Measurements from ENCODE around the gene CPT1B.

CPT1B gene

GRCh38 chr22:50584106-50585096 lies 6.2 kb upstream of the CPT1B start:
- no peak for DNase-seq

- no peak for DNase-seq
These were observed 5.2 kb upstream of the CPT1B start for GRCh38 chr22:50583294-50583861.

- peak; percentile 93 to 99 for DNase-seq
These were observed 4.5 kb upstream of the CPT1B start, which contains the start of gene CHKB for GRCh38 chr22:50582493-50583293. Gene CHKB, minus strand, starts transcription at chr22:50582849. Its CDS starts 68 bp downstream, at chr22:50582781.

GRCh38 chr22:50581950-50582492 lies 3.8 kb upstream of the CPT1B start:
- peak in 1 of 2 experiments; percentile 30 for DNase-seq

- no peak for DNase-seq
These were observed 3.1 kb upstream of the CPT1B start for GRCh38 chr22:50581031-50581949.

GRCh38 chr22:50579752-50580151 lies 1.5 kb upstream of the CPT1B start:
- no peak for DNase-seq

- DNase-seq: no peak
These were observed 616 bp upstream of the CPT1B start for GRCh38 chr22:50578776-50579310.

- no peak for DNase-seq
These were observed 585 bp downstream of the CPT1B start for GRCh38 chr22:50577697-50577986.

GRCh38 chr22:50576806-50577696 lies 1.2 kb downstream of the CPT1B start:
- DNase-seq: no peak

- DNase-seq: peak in 1 of 2 experiments; percentile 42
These were observed 2.2 kb downstream of the CPT1B start for GRCh38 chr22:50576070-50576469.

GRCh38 chr22:50575426-50575941 lies 2.7 kb downstream of the CPT1B start:
- DNase-seq: no peak

GRCh38 chr22:50574383-50574755 lies 3.9 kb downstream of the CPT1B start:
- no peak for DNase-seq

- no peak for DNase-seq
These were observed 4.5 kb downstream of the CPT1B start for GRCh38 chr22:50573491-50574382.

- DNase-seq: no peak
These were observed 5.3 kb downstream of the CPT1B start for GRCh38 chr22:50572965-50573364.

- no peak for DNase-seq
These were observed 6.7 kb downstream of the CPT1B start for GRCh38 chr22:50571264-50572175.

- DNase-seq: no peak
These were observed 7.4 kb downstream of the CPT1B start for GRCh38 chr22:50570861-50571260.

- DNase-seq: no peak
These were observed 8.2 kb downstream of the CPT1B start for GRCh38 chr22:50569896-50570535.

GRCh38 chr22:50569041-50569459 lies 9.2 kb downstream of the CPT1B start:
- DNase-seq: no peak

Measured in NCI-H446 (cell line).